Natural killer cell (primary cell): ENCODE measurements around the gene NCAM1. TPM values are rescaled to one million over a fixed set of nuclear protein-coding genes. Genes with fewer than 3 reads are reported as not detected.

Experiments used
- ATAC-seq, 3 donors: fragments of 150-1000 bp in 2 of 3; fragments of 200-7000 bp in 1 of 3; cut with Tn5 transposase; 1 replicate in 1 of 3; 2 replicates in 2 of 3; pipeline ENCODE4 v1.10.0; 2021; ENCODE audit warnings: mild to moderate bottlenecking in 2 of 3, moderate library complexity in 2 of 3
- DNase-seq, 2 donors: peaks; one replicate each; pipeline versions ENCODE4 v3.0.0 to v3.0.0-alpha.2; 2013 to 2021; ENCODE audit warnings: mixed read lengths in 1 of 2
- H3K27ac ChIP-seq: one replicate; pipeline ENCODE4 v1.5.1; 2013; ENCODE audit warnings: mild to moderate bottlenecking, low read length
- H3K27me3 ChIP-seq: one replicate; pipeline ENCODE4 v1.6.1; 2013; ENCODE audit warnings: low read length; ENCODE audit not compliant: control insufficient read depth, insufficient read depth
- H3K36me3 ChIP-seq: one replicate; pipeline ENCODE4 v1.6.1; 2013; ENCODE audit warnings: low read length; ENCODE audit not compliant: control insufficient read depth, insufficient read depth
- H3K4me1 ChIP-seq: one replicate; pipeline ENCODE4 v1.6.1; 2013; ENCODE audit warnings: low read length; ENCODE audit not compliant: control insufficient read depth, insufficient read depth
- H3K4me3 ChIP-seq: one replicate; pipeline ENCODE4 v1.5.1; 2013; ENCODE audit warnings: low read length
- H3K9me3 ChIP-seq: one replicate; pipeline ENCODE4 v1.6.1; 2013; ENCODE audit warnings: low read length; ENCODE audit not compliant: control insufficient read depth, insufficient read depth
- H3K27ac Mint-ChIP-seq, 2 donors: one replicate each; pipeline ENCODE4 v1.8.0; 2022; ENCODE audit warnings: mild to moderate bottlenecking in 2 of 2, mixed read lengths in 2 of 2, moderate library complexity in 1 of 2
- H3K27me3 Mint-ChIP-seq, 2 donors: one replicate each; pipeline ENCODE4 v1.8.0; 2022; ENCODE audit warnings: low read depth in 2 of 2, mixed read lengths in 2 of 2
- H3K36me3 Mint-ChIP-seq: one replicate; pipeline ENCODE4 v1.8.0; 2022; ENCODE audit warnings: mixed read lengths
- H3K4me1 Mint-ChIP-seq, 2 donors: one replicate each; pipeline ENCODE4 v1.8.0; 2022; ENCODE audit warnings: mixed read lengths in 2 of 2
- H3K4me3 Mint-ChIP-seq: one replicate; pipeline ENCODE4 v1.8.0; 2022; ENCODE audit warnings: mild to moderate bottlenecking, moderate library complexity, mixed read lengths
- H3K9me3 Mint-ChIP-seq, 2 donors: one replicate each; pipeline ENCODE4 v1.8.0; 2022; ENCODE audit warnings: mixed read lengths in 2 of 2
- WGBS: methylation state at CpG from one replicate; pipeline ENCODE4 v1.1.7; 2013; ENCODE audit warnings: missing lambda C conversion rate; ENCODE audit not compliant: insufficient coverage; 5-methylcytosine and 5-hydroxymethylcytosine counted together
- intact Hi-C: fragments of 100-400 bp; cut with micrococcal nuclease; formaldehyde crosslinking; loops from one replicate; pipeline ENCODE4 v1.14.2; 2022
- total RNA-seq, 4 donors: library from RNA; stranded (reverse); fragments of 120-200 nt in 1 of 4; gene quantifications; one replicate each; pipeline versions ENCODE4 v1.2.3 to v1.2.4, GENCODE V29; 2013 to 2022
- TF ChIP-seq, protein P1 (sequence below): fragments of 200-600 bp; IDR thresholded peaks from one replicate; pipeline ENCODE4 v1.8.0; 2022; ENCODE audit warnings: antibody characterized with exemption

NCAM1 gene
- total RNA-seq, 3 donors from 2014 or later (not counting 1 experiment from before 2014, with no cell fraction given) = 129 to 208 (median 187) TPM

DNA sequence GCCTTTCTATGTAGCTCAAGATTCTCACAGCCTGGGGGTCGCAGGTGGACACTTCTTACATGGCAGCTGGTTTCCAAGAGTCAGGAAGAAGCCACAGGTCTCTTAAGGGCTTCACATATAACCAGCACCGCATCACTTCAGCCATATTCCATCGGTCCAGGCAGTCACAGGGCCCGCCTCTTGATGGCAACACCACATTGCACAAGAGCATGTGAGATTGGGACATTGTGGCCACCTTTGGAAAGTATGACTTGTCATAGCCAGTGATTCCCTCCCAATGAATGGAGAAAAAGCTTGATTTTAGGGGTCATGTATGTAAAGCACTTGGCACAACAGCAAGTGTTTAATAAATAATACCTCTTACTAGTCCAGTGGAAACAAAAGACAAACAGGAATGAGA is 98.3 kb downstream of the NCAM1 start:
- DNase-seq = no peak
- H3K27ac ChIP-seq = no peak overlapping the region
- ATAC-seq = no peak
- H3K27me3 Mint-ChIP-seq = no peaks in the 10 kb centered on the region
- H3K27me3 ChIP-seq = no peaks in the 10 kb centered on the region
- H3K27ac Mint-ChIP-seq = no peak overlapping the region
- TF ChIP-seq, protein P1, sequence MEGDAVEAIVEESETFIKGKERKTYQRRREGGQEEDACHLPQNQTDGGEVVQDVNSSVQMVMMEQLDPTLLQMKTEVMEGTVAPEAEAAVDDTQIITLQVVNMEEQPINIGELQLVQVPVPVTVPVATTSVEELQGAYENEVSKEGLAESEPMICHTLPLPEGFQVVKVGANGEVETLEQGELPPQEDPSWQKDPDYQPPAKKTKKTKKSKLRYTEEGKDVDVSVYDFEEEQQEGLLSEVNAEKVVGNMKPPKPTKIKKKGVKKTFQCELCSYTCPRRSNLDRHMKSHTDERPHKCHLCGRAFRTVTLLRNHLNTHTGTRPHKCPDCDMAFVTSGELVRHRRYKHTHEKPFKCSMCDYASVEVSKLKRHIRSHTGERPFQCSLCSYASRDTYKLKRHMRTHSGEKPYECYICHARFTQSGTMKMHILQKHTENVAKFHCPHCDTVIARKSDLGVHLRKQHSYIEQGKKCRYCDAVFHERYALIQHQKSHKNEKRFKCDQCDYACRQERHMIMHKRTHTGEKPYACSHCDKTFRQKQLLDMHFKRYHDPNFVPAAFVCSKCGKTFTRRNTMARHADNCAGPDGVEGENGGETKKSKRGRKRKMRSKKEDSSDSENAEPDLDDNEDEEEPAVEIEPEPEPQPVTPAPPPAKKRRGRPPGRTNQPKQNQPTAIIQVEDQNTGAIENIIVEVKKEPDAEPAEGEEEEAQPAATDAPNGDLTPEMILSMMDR = no peak
- no peaks in the 10 kb centered on the region for H3K36me3 Mint-ChIP-seq
- no peak overlapping the region for H3K4me3 ChIP-seq
- peaks cover under 1 to 13% of the 10 kb centered on the region in 2 donors for H3K4me1 Mint-ChIP-seq
- H3K4me3 Mint-ChIP-seq = no peak overlapping the region
- intact Hi-C loops = no loop called here
- no peaks in the 10 kb centered on the region for H3K4me1 ChIP-seq
- H3K36me3 ChIP-seq = peaks cover 7% of the 10 kb centered on the region
- WGBS = 85% methylated on average over 4 of the region's 4 CpGs
- no peaks in the 10 kb centered on the region for H3K9me3 ChIP-seq
- no peaks in the 10 kb centered on the region for H3K9me3 Mint-ChIP-seq

DNA sequence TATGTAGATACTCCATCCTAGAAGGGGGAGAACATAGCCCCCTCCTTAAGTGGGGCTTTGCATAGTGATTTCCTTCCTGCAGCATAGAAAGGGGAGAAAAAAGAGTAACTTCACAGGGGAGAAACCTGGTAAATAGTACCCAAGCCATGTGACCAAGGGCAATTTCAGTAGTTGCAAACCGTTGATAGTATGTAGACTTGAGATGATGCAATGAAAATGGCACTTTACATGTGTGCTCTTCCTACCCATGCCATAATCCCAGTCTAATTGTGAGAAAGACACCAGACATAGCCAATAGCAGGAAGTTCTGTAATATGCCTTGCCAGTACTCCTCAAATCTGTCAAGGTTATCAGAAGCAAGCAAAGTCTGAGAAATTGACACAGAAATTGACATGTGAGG is 104.1 kb downstream of the NCAM1 start:
- no peak for ATAC-seq
- intact Hi-C loops = no loop called here
- Mint-ChIP-seq H3K27me3 (no peaks in the 10 kb centered on the region), H3K36me3 (no peaks in the 10 kb centered on the region), H3K4me1 (peaks cover 13% of the 10 kb centered on the region in 2 donors), H3K27ac (no peak overlapping the region), H3K9me3 (no peaks in the 10 kb centered on the region), H3K4me3 (no peak overlapping the region)
- DNase-seq = no peak
- H3K27me3 ChIP-seq = no peaks in the 10 kb centered on the region
- H3K36me3 ChIP-seq = peaks cover 2% of the 10 kb centered on the region
- no peak overlapping the region for H3K4me3 ChIP-seq
- no peak overlapping the region for H3K27ac ChIP-seq
- TF ChIP-seq, protein P1 = no peak
- H3K4me1 ChIP-seq = no peaks in the 10 kb centered on the region
- whole genome bisulfite sequencing = 70% methylated on average over 1 of the region's 1 CpG
- no peaks in the 10 kb centered on the region for H3K9me3 ChIP-seq

DNA sequence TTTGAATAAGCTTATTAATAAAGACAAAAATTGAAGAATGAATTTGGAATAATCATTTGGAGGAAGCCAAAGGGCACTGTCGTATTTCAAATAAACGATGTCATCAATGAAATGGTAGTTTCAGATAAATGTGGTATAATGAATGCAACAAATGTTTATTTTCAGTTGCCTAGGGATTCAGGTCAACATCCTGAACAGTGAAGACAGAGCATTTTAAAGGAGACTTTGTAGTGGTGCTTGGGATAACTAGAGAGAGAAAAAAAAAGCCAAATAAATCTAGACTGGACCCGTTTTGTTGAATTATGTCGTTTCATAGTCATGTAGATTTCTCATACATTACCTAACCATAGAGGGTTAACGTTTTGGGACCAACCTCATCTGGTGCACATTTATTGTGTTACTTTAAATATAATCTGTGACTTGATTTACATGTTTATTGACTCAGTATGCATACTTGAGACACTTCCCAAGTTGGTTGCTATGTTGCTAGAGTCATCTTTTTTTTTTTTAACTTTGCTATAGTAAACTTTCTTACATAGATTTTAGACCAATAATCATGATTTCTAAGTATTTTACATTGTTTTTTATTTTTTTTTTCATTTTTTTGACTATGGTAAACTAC is 111.1 kb downstream of the NCAM1 start:
- Histone ChIP-seq H3K27me3 (no peaks in the 10 kb centered on the region), H3K36me3 (no peaks in the 10 kb centered on the region), H3K4me3 (no peak overlapping the region), H3K4me1 (no peaks in the 10 kb centered on the region), H3K9me3 (no peaks in the 10 kb centered on the region), H3K27ac (no peak overlapping the region)
- no peak for ATAC-seq
- H3K4me3 Mint-ChIP-seq = no peak overlapping the region
- WGBS = 95% methylated on average over 2 of the region's 5 CpGs
- TF ChIP-seq, protein P1 = no peak
- H3K9me3 Mint-ChIP-seq = no peaks in the 10 kb centered on the region
- H3K36me3 Mint-ChIP-seq = no peaks in the 10 kb centered on the region
- intact Hi-C loops = no loop called here
- H3K4me1 Mint-ChIP-seq = peaks cover 0 to 5% of the 10 kb centered on the region in 2 donors
- no peaks in the 10 kb centered on the region for H3K27me3 Mint-ChIP-seq
- H3K27ac Mint-ChIP-seq = no peak overlapping the region
- DNase-seq = no peak
